Measurements from ENCODE around the gene WEE1.
"Not testable (repeated sequence)": the region's sequence is repeated elsewhere in the genome, so short reads cannot be mapped to it uniquely, and the experiment has no call there.

The WEE1 gene

GRCh38 chr11:9613830-9614762 is 40.6 kb downstream of the WEE1 start:
- H3K27ac ChIP-seq (ENCODE audit: low read depth, low read length): peak overlapping the region; percentile 97
- peak overlapping the region; percentile 87 for H2AFZ ChIP-seq (ENCODE audit: low read length, unreplicated experiment)
- peaks cover 41% of the 10 kb centered on the region for H3K4me1 ChIP-seq (ENCODE audit: control insufficient read depth, insufficient read depth, low read length, unreplicated experiment)

DNA sequence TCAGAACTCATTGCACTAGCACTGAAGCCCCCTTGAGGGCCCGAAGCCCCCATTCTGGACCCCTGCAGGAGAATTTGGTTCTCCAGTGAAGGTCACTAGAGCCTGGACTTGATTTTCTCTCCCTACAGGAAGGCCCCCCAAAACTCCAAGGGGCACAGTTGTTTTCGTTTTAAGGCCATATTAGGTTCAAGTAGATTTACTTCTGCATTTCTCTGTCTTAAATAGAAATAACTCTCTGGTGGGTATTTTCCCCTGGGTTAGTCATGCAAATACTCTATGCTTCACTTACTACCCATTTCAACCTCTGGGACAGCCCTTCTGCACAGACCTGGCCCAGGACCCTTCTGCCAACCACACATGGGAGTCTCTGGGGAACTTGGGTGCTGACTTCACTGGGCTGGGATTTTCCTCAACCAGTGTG is 41.6 kb downstream of the WEE1 start:
- Histone ChIP-seq H3K36me3 (ENCODE audit: insufficient read depth, low read length) (no peaks in the 10 kb centered on the region), H3K27me3 (ENCODE audit: insufficient read depth, low read length) (no peaks in the 10 kb centered on the region), H3K4me1 (ENCODE audit: control insufficient read depth, insufficient read depth, low read length, unreplicated experiment) (peaks cover 41% of the 10 kb centered on the region), H3K79me2 (ENCODE audit: control insufficient read depth, insufficient read depth, low read length, unreplicated experiment) (no peaks in the 10 kb centered on the region), H3K27ac (ENCODE audit: low read depth, low read length) (peak overlapping the region; percentile 97), H2AFZ (ENCODE audit: low read length, unreplicated experiment) (no peak overlapping the region), H3K4me3 (ENCODE audit: low read depth, low read length) (peak overlapping the region; percentile 80)

More at GRCh38 chr11:9613830-9614762, 40.6 kb downstream of the WEE1 start:
- no peaks in the 10 kb centered on the region for H3K79me2 ChIP-seq (ENCODE audit: control insufficient read depth, insufficient read depth, low read length, unreplicated experiment)
- H3K27me3 ChIP-seq (ENCODE audit: insufficient read depth, low read length): no peaks in the 10 kb centered on the region
- H3K36me3 ChIP-seq (ENCODE audit: insufficient read depth, low read length): no peaks in the 10 kb centered on the region
- peak overlapping the region; percentile 80 for H3K4me3 ChIP-seq (ENCODE audit: low read depth, low read length)

GRCh38 chr11:9616042-9616675 is 42.7 kb downstream of the WEE1 start:
- Histone ChIP-seq H3K27ac (ENCODE audit: low read depth, low read length) (no peak overlapping the region), H3K27me3 (ENCODE audit: insufficient read depth, low read length) (no peaks in the 10 kb centered on the region), H3K4me1 (ENCODE audit: control insufficient read depth, insufficient read depth, low read length, unreplicated experiment) (peaks cover 41% of the 10 kb centered on the region), H2AFZ (ENCODE audit: low read length, unreplicated experiment) (no peak overlapping the region), H3K36me3 (ENCODE audit: insufficient read depth, low read length) (no peaks in the 10 kb centered on the region), H3K4me3 (ENCODE audit: low read depth, low read length) (no peak overlapping the region), H3K79me2 (ENCODE audit: control insufficient read depth, insufficient read depth, low read length, unreplicated experiment) (no peaks in the 10 kb centered on the region)

DNA sequence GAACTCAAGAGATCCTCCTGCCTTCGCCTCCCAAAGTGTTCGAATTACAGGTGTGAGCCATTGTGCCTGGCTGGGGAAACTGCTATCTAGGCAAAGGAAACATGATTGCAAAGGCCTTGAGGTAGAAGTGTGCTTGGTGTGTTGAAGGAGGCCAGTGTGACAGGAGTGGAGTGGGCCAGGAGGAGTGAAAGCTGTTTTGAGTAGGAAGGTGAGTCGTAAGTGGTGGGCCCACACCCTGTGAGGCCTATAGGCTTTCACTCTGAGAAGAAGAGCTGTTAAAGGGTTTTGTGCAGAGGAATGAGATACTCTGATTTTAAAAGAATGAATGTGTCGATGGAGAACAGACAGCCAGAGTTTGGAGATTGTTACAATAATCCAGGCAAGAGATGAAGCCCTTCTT is 43.4 kb downstream of the WEE1 start:
- Histone ChIP-seq H3K4me1 (ENCODE audit: control insufficient read depth, insufficient read depth, low read length, unreplicated experiment) (peaks cover 41% of the 10 kb centered on the region), H3K27ac (ENCODE audit: low read depth, low read length) (no peak overlapping the region)

DNA sequence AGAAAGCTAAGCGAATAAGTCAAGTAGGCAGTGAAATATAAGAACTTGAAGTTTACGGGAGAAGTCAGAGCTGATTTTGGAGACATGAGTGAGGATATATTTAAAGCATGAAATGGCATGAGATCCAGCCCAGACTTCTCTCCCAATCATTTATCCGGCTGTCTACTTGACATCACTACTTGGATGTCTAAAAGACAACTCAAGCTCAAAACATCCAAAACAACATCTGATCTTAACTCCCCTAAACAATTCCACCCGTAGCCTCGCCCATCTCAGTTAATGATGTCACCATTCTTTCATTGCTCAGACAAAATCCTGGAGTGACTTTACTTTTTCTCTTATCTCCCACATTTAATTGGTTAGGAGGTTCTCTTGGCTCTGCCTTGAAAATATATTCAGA is 44.5 kb downstream of the WEE1 start:
- peaks cover 30% of the 10 kb centered on the region for H3K4me1 ChIP-seq (ENCODE audit: control insufficient read depth, insufficient read depth, low read length, unreplicated experiment)
- no peak overlapping the region for H2AFZ ChIP-seq (ENCODE audit: low read length, unreplicated experiment)
- H3K27me3 ChIP-seq (ENCODE audit: insufficient read depth, low read length): no peaks in the 10 kb centered on the region
- H3K4me3 ChIP-seq (ENCODE audit: low read depth, low read length): no peak overlapping the region
- H3K27ac ChIP-seq (ENCODE audit: low read depth, low read length): no peak overlapping the region
- H3K36me3 ChIP-seq (ENCODE audit: insufficient read depth, low read length): no peaks in the 10 kb centered on the region
- H3K79me2 ChIP-seq (ENCODE audit: control insufficient read depth, insufficient read depth, low read length, unreplicated experiment): no peaks in the 10 kb centered on the region

More for the DNA sequence above, 43.4 kb downstream of the WEE1 start:
- no peaks in the 10 kb centered on the region for H3K27me3 ChIP-seq (ENCODE audit: insufficient read depth, low read length)
- no peaks in the 10 kb centered on the region for H3K79me2 ChIP-seq (ENCODE audit: control insufficient read depth, insufficient read depth, low read length, unreplicated experiment)
- H3K36me3 ChIP-seq (ENCODE audit: insufficient read depth, low read length): no peaks in the 10 kb centered on the region
- no peak overlapping the region for H3K4me3 ChIP-seq (ENCODE audit: low read depth, low read length)
- no peak overlapping the region for H2AFZ ChIP-seq (ENCODE audit: low read length, unreplicated experiment)

DNA sequence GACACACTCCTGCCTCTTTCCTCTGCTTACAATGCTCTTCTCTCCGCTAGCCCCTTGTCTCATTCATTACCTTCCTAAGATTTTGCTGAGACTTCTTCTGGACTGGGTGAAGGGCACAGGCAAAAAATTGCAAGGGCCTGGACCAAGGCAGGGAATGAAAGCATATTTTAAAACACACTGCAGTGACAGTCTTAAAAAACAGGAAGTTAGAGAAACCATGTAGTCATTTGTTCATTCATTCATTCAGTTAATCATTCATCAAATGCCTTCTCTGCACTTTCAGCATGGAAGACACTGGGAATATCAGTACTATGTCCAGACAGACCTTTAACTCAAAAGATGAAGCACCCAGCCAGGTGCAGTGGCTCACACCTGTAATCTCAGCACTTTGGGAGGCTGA is 45.5 kb downstream of the WEE1 start:
- H3K4me3 ChIP-seq (ENCODE audit: low read depth, low read length): no peak overlapping the region
- H3K79me2 ChIP-seq (ENCODE audit: control insufficient read depth, insufficient read depth, low read length, unreplicated experiment): no peaks in the 10 kb centered on the region
- no peak overlapping the region for H3K27ac ChIP-seq (ENCODE audit: low read depth, low read length)
- H3K36me3 ChIP-seq (ENCODE audit: insufficient read depth, low read length): no peaks in the 10 kb centered on the region
- H3K27me3 ChIP-seq (ENCODE audit: insufficient read depth, low read length): no peaks in the 10 kb centered on the region
- H3K4me1 ChIP-seq (ENCODE audit: control insufficient read depth, insufficient read depth, low read length, unreplicated experiment): peaks cover 26% of the 10 kb centered on the region
- H2AFZ ChIP-seq (ENCODE audit: low read length, unreplicated experiment): no peak overlapping the region

- H3K79me2 ChIP-seq (ENCODE audit: control insufficient read depth, insufficient read depth, low read length, unreplicated experiment): no peaks in the 10 kb centered on the region
- H3K4me1 ChIP-seq (ENCODE audit: control insufficient read depth, insufficient read depth, low read length, unreplicated experiment): peaks cover 19% of the 10 kb centered on the region
- no peak overlapping the region for H3K27ac ChIP-seq (ENCODE audit: low read depth, low read length)
- H3K4me3 ChIP-seq (ENCODE audit: low read depth, low read length): no peak overlapping the region
- no peak overlapping the region for H2AFZ ChIP-seq (ENCODE audit: low read length, unreplicated experiment)
- no peaks in the 10 kb centered on the region for H3K27me3 ChIP-seq (ENCODE audit: insufficient read depth, low read length)
- no peaks in the 10 kb centered on the region for H3K36me3 ChIP-seq (ENCODE audit: insufficient read depth, low read length)
These were observed 46.5 kb downstream of the WEE1 start for GRCh38 chr11:9619971-9620370.

GRCh38 chr11:9622353-9622752 is 48.9 kb downstream of the WEE1 start:
- not testable (repeated sequence) for H3K79me2 ChIP-seq (ENCODE audit: control insufficient read depth, insufficient read depth, low read length, unreplicated experiment); H2AFZ ChIP-seq (ENCODE audit: low read length, unreplicated experiment); H3K27me3 ChIP-seq (ENCODE audit: insufficient read depth, low read length); H3K27ac ChIP-seq (ENCODE audit: low read depth, low read length); H3K36me3 ChIP-seq (ENCODE audit: insufficient read depth, low read length); H3K4me3 ChIP-seq (ENCODE audit: low read depth, low read length); H3K4me1 ChIP-seq (ENCODE audit: control insufficient read depth, insufficient read depth, low read length, unreplicated experiment)

GRCh38 chr11:9623053-9623452 is 49.6 kb downstream of the WEE1 start:
- not testable (repeated sequence) for H3K4me1 ChIP-seq (ENCODE audit: control insufficient read depth, insufficient read depth, low read length, unreplicated experiment); H3K27ac ChIP-seq (ENCODE audit: low read depth, low read length); H2AFZ ChIP-seq (ENCODE audit: low read length, unreplicated experiment); H3K36me3 ChIP-seq (ENCODE audit: insufficient read depth, low read length); H3K27me3 ChIP-seq (ENCODE audit: insufficient read depth, low read length); H3K4me3 ChIP-seq (ENCODE audit: low read depth, low read length); H3K79me2 ChIP-seq (ENCODE audit: control insufficient read depth, insufficient read depth, low read length, unreplicated experiment)

GRCh38 chr11:9624448-9624847 is 51.0 kb downstream of the WEE1 start:
- no peak overlapping the region for H3K27ac ChIP-seq (ENCODE audit: low read depth, low read length)
- H3K79me2 ChIP-seq (ENCODE audit: control insufficient read depth, insufficient read depth, low read length, unreplicated experiment): no peaks in the 10 kb centered on the region
- no peak overlapping the region for H2AFZ ChIP-seq (ENCODE audit: low read length, unreplicated experiment)
- no peaks in the 10 kb centered on the region for H3K27me3 ChIP-seq (ENCODE audit: insufficient read depth, low read length)
- H3K36me3 ChIP-seq (ENCODE audit: insufficient read depth, low read length): no peaks in the 10 kb centered on the region
- no peaks in the 10 kb centered on the region for H3K4me1 ChIP-seq (ENCODE audit: control insufficient read depth, insufficient read depth, low read length, unreplicated experiment)
- no peak overlapping the region for H3K4me3 ChIP-seq (ENCODE audit: low read depth, low read length)

DNA sequence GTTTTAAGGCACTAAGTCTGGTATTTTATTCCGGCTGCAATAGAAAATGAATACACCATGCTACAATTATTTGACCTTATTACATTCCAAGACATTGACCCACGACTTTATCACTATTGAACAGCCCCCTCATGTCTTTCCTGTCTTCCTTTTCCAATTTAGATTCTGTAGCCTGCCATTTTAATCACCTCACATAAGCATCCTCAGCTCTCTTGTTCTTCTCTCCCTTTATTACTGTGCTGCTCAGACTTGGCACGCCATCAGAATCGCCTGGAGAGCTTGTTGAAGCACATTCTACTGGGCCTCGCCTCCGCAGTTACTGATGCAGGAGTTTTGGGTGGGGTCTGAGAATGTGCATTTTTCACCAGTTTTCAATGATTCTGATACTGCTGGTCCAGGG is 51.7 kb downstream of the WEE1 start:
- Histone ChIP-seq H3K4me3 (ENCODE audit: low read depth, low read length) (no peak overlapping the region), H2AFZ (ENCODE audit: low read length, unreplicated experiment) (no peak overlapping the region), H3K36me3 (ENCODE audit: insufficient read depth, low read length) (no peaks in the 10 kb centered on the region), H3K27ac (ENCODE audit: low read depth, low read length) (no peak overlapping the region), H3K79me2 (ENCODE audit: control insufficient read depth, insufficient read depth, low read length, unreplicated experiment) (no peaks in the 10 kb centered on the region), H3K27me3 (ENCODE audit: insufficient read depth, low read length) (no peaks in the 10 kb centered on the region), H3K4me1 (ENCODE audit: control insufficient read depth, insufficient read depth, low read length, unreplicated experiment) (no peaks in the 10 kb centered on the region)

Data from ACC112 (cell line).